B cell (primary cell): ENCODE data around the gene DPT. TPM values are rescaled to one million over a fixed set of nuclear protein-coding genes. Genes with fewer than 3 reads are reported as not detected.

Experiments
- ATAC-seq: fragments of 200-7000 bp; cut with Tn5 transposase; one replicate; pipeline ENCODE4 v1.10.0; 2021; ENCODE audit warnings: low read depth, mild to moderate bottlenecking, moderate number of reproducible peaks, moderate library complexity
- CTCF ChIA-PET: fragments of 350-600 bp; sonication (Branson Sonifier 250); formaldehyde crosslinking; loops from one replicate; lab custom pipeline; 2021; ENCODE audit warnings: antibody characterized with exemption, inconsistent platforms; lab: Charles Lee
- POLR2A ChIA-PET: fragments of 350-600 bp; sonication (Branson Sonifier 250); formaldehyde crosslinking; loops from one replicate; lab custom pipeline; 2021; ENCODE audit warnings: antibody characterized with exemption; lab: Charles Lee
- DNase-seq: peaks from one replicate; pipeline ENCODE4 v3.0.0; 2013
- H2AFZ ChIP-seq: 2 replicates; pipeline ENCODE4 v1.6.1; 2012; ENCODE audit warnings: mild to moderate bottlenecking, low read depth, low read length; ENCODE audit not compliant: insufficient read depth, poor library complexity, severe bottlenecking
- H3K27ac ChIP-seq, 2 donors: 1 replicate in 1 of 2; 2 replicates in 1 of 2; pipeline ENCODE4 v1.5.1; 2012 to 2013; ENCODE audit warnings: low read length in 2 of 2, mild to moderate bottlenecking in 2 of 2, moderate library complexity in 1 of 2
- H3K27me3 ChIP-seq, 4 experiments: fragments of 200-600 bp in 1 of 4; sonication (generic) in 1 of 4; replicated peaks in 1 of 4; 1 replicate in 2 of 4; 2 replicates in 2 of 4; pipeline versions ENCODE4 v1.6.1 to v1.7.0; 2013 to 2016; ENCODE audit warnings: low read length in 3 of 4, mild to moderate bottlenecking in 2 of 4, mixed read lengths in 1 of 4, moderate library complexity in 1 of 4; ENCODE audit not compliant: insufficient read depth in 4 of 4, control insufficient read depth in 3 of 4; ENCODE audit errors: control extremely low read depth in 1 of 4
- H3K36me3 ChIP-seq, 2 experiments: replicated peaks in 1 of 2; 1 replicate in 1 of 2; 2 replicates in 1 of 2; pipeline versions ENCODE4 v1.6.1 to v1.7.1; 2013; ENCODE audit warnings: low read length in 1 of 2; ENCODE audit not compliant: insufficient read depth in 2 of 2, control insufficient read depth in 1 of 2; ENCODE audit errors: control extremely low read depth in 1 of 2, extremely low read depth in 1 of 2
- H3K4me1 ChIP-seq, 2 donors: fragments of 200-600 bp in 1 of 2; sonication (generic) in 1 of 2; 1 replicate in 1 of 2; 2 replicates in 1 of 2; pipeline versions ENCODE4 v1.5.1 to v1.6.1; 2013 to 2017; ENCODE audit warnings: low read length in 2 of 2; ENCODE audit not compliant: control insufficient read depth in 2 of 2, insufficient read depth in 2 of 2
- H3K4me2 ChIP-seq: replicated peaks from 2 replicates; pipeline ENCODE3; 2012; ENCODE audit warnings: mild to moderate bottlenecking, low read depth, low read length; ENCODE audit not compliant: poor library complexity, severe bottlenecking
- H3K4me3 ChIP-seq, 5 experiments: fragments of 200-600 bp in 1 of 5; sonication (generic) in 1 of 5; 1 replicate in 3 of 5; 2 replicates in 2 of 5; pipeline versions ENCODE4 v1.5.1 to v1.7.0; 2011 to 2016; ENCODE audit warnings: low read length in 4 of 5, mild to moderate bottlenecking in 4 of 5, low read depth in 2 of 5, control low read depth in 1 of 5, moderate library complexity in 1 of 5; ENCODE audit not compliant: insufficient read depth in 1 of 5; ENCODE audit errors: control extremely low read depth in 1 of 5, extremely low read depth in 1 of 5
- H3K79me2 ChIP-seq: fragments of 200-600 bp; sonication (generic); one replicate; pipeline ENCODE4 v1.6.0; 2016; ENCODE audit warnings: low read length; ENCODE audit not compliant: control insufficient read depth, insufficient read depth
- H3K9ac ChIP-seq: fragments of 200-600 bp; sonication (generic); 2 replicates; pipeline ENCODE4 v1.6.1; 2017; ENCODE audit warnings: mild to moderate bottlenecking, low read length, moderate library complexity
- H3K9me3 ChIP-seq, 3 donors: one replicate each; pipeline versions ENCODE4 v1.6.1 to v1.7.1; 2013; ENCODE audit warnings: low read length in 2 of 3; ENCODE audit not compliant: control insufficient read depth in 2 of 3, insufficient read depth in 1 of 3; ENCODE audit errors: control extremely low read depth in 1 of 3
- H4K20me1 ChIP-seq: 2 replicates; pipeline ENCODE4 v1.6.0; 2012; ENCODE audit warnings: mild to moderate bottlenecking, low read length; ENCODE audit not compliant: insufficient read depth, control insufficient read depth, poor library complexity, severe bottlenecking
- H3K27ac Mint-ChIP-seq: one replicate; pipeline ENCODE4 v1.8.0; 2021; ENCODE audit warnings: mixed read lengths
- H3K27me3 Mint-ChIP-seq: one replicate; pipeline ENCODE4 v1.8.0; 2021; ENCODE audit warnings: mixed read lengths
- H3K4me1 Mint-ChIP-seq: one replicate; pipeline ENCODE4 v1.8.0; 2021; ENCODE audit warnings: mixed read lengths
- H3K4me3 Mint-ChIP-seq: one replicate; pipeline ENCODE4 v1.8.0; 2021; ENCODE audit warnings: mixed read lengths
- H3K9me3 Mint-ChIP-seq: one replicate; pipeline ENCODE4 v1.8.0; 2022; ENCODE audit warnings: mixed read lengths; ENCODE audit not compliant: insufficient read depth
- EZH2 ChIP-seq: IDR thresholded peaks from 2 replicates; pipeline ENCODE4 v1.6.1; 2012; ENCODE audit warnings: borderline replicate concordance, low read depth, mild to moderate bottlenecking, moderate library complexity, low read length; ENCODE audit not compliant: insufficient read depth, poor library complexity, severe bottlenecking
- WGBS: methylation state at CpG from one replicate; pipeline ENCODE4 v1.1.5; 2013; ENCODE audit warnings: missing lambda C conversion rate; ENCODE audit not compliant: insufficient coverage; 5-methylcytosine and 5-hydroxymethylcytosine counted together
- intact Hi-C: fragments of 100-400 bp; cut with micrococcal nuclease; formaldehyde crosslinking; loops from one replicate; pipeline ENCODE4 v1.10.0; 2022
- polyA plus RNA-seq: library from polyadenylated mRNA; depleted of rRNA; stranded (reverse); fragments of >200 nt; gene quantifications from 2 replicates; pipeline ENCODE4 v1.2.3, GENCODE V29; 2012
- total RNA-seq, 2 donors: library from RNA; stranded (reverse); fragments of 120-200 nt in 1 of 2; gene quantifications; 1 replicate in 1 of 2; 2 replicates in 1 of 2; pipeline versions ENCODE4 v1.2.3 to v1.2.4, GENCODE V29; 2013 to 2022
- TF ChIP-seq, protein P1 (sequence below): fragments of 200-600 bp; IDR thresholded peaks from one replicate; pipeline ENCODE4 v1.8.0; 2022; ENCODE audit warnings: antibody characterized with exemption, mild to moderate bottlenecking

DPT gene
- total and polyA plus RNA-seq, 2 donors (not counting 1 experiment from before 2014, with no cell fraction given) = not detected

DNA sequence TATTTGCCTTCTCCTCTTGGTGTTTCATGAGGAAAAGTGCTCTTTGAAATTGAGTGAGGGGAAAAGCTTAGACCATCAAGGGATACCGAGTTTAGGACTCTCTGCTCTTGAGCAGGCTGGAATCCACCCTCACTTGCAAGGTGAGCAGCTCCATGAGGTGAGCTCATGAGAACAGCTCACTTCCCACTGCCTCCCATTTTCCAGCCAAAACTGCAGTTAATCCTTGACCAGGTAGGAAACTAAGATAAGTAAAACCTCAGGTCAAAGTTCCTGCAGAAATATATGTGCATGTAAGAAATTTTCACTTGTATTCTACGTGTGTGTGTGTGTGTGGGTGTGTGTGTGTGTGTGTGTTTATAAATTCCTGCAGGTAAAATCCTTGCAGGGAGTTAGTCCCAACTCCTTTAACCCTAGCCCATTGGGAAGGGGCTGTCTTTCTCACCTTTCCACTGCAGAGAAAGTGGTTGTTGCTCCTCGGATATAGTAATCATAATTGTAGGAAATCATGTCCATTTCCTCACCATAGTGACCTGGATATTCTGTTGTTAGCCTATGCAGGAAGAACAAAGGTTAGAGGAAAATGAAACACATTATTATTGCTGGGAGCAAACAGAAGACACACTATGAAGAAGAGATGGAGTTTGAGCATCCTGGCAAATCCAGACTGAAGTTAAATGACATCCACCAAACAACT, 28.3 kb downstream of the DPT start:
- H3K4me3 Mint-ChIP-seq = no peak overlapping the region
- no peak overlapping the region for H2AFZ ChIP-seq
- no peaks in the 10 kb centered on the region for H3K79me2 ChIP-seq
- H3K9me3 Mint-ChIP-seq = no peaks in the 10 kb centered on the region
- TF ChIP-seq EZH2 = no peak
- TF ChIP-seq, protein P1, sequence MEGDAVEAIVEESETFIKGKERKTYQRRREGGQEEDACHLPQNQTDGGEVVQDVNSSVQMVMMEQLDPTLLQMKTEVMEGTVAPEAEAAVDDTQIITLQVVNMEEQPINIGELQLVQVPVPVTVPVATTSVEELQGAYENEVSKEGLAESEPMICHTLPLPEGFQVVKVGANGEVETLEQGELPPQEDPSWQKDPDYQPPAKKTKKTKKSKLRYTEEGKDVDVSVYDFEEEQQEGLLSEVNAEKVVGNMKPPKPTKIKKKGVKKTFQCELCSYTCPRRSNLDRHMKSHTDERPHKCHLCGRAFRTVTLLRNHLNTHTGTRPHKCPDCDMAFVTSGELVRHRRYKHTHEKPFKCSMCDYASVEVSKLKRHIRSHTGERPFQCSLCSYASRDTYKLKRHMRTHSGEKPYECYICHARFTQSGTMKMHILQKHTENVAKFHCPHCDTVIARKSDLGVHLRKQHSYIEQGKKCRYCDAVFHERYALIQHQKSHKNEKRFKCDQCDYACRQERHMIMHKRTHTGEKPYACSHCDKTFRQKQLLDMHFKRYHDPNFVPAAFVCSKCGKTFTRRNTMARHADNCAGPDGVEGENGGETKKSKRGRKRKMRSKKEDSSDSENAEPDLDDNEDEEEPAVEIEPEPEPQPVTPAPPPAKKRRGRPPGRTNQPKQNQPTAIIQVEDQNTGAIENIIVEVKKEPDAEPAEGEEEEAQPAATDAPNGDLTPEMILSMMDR = no peak
- ChIA-PET CTCF (no interaction called here), POLR2A (no interaction called here)
- no peak overlapping the region for H3K27ac ChIP-seq
- no peak overlapping the region for H3K4me2 ChIP-seq
- no peaks in the 10 kb centered on the region for H3K27me3 ChIP-seq
- WGBS = 64% methylated on average over 1 of the region's 3 CpGs
- no peak overlapping the region for H3K4me3 ChIP-seq
- no peaks in the 10 kb centered on the region for H3K4me1 Mint-ChIP-seq
- no peak for ATAC-seq
- H3K4me1 ChIP-seq = no peaks in the 10 kb centered on the region
- no peak overlapping the region for H3K27ac Mint-ChIP-seq
- no peaks in the 10 kb centered on the region for H3K9me3 ChIP-seq
- H3K9ac ChIP-seq = no peak overlapping the region
- no peaks in the 10 kb centered on the region for H4K20me1 ChIP-seq
- DNase-seq = no peak
- intact Hi-C loops = no loop called here
- peaks cover 12% of the 10 kb centered on the region for H3K27me3 Mint-ChIP-seq
- H3K36me3 ChIP-seq = no peaks in the 10 kb centered on the region

DNA sequence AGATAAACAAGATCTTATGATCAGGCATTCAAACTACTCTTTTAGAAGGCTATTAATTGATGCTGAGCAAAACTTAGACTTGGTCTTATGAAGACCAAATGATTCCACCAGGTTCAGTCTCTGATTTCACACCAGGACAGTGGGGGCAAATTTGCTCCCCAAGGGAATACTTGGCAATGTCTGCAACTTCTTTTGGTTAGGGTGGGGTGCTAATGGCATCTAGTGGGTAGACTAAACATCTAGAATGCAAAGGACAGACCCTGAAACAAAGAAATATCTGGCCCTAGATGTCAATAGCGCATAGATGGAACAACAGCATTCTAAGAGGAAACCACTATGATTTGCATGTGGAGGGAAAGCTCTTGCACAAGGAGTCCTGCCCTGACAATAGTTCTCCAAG, 30.6 kb downstream of the DPT start:
- WGBS = 71% methylated on average over 1 of the region's 1 CpG
- Histone ChIP-seq H3K79me2 (no peaks in the 10 kb centered on the region), H3K36me3 (no peaks in the 10 kb centered on the region), H3K4me3 (no peak overlapping the region), H3K27me3 (no peaks in the 10 kb centered on the region), H4K20me1 (no peaks in the 10 kb centered on the region), H3K27ac (no peak overlapping the region), H3K4me1 (no peaks in the 10 kb centered on the region), H3K9me3 (no peaks in the 10 kb centered on the region), H2AFZ (no peak overlapping the region), H3K9ac (no peak overlapping the region), H3K4me2 (no peak overlapping the region)
- Mint-ChIP-seq H3K9me3 (no peaks in the 10 kb centered on the region), H3K27me3 (peaks cover 5% of the 10 kb centered on the region), H3K4me1 (no peaks in the 10 kb centered on the region), H3K27ac (no peak overlapping the region), H3K4me3 (no peak overlapping the region)
- no peak for ATAC-seq
- CTCF ChIA-PET = no interaction called here
- intact Hi-C loops = no loop called here
- no peak for DNase-seq
- TF ChIP-seq EZH2 = no peak
- TF ChIP-seq, protein P1 = no peak
- POLR2A ChIA-PET = no interaction called here
